Measurements from ENCODE around the gene STARD13.
A peak's percentile ranks its signal among the peaks of the same experiment; 100 is the strongest.

The STARD13 gene

GRCh38 chr13:33213797-33214196 lies 71.8 kb downstream of the STARD13 start:
- H3K27ac ChIP-seq (ENCODE audit: low read length, poor library complexity, severe bottlenecking): peak overlapping the region; percentile 60
- H3K23ac ChIP-seq (ENCODE audit: low read length in 2 of 2): no peak overlapping the region
- no peak overlapping the region for H4K91ac ChIP-seq (ENCODE audit: low read length)
- H3K27me3 ChIP-seq (ENCODE audit: control insufficient read depth in 1 of 2, insufficient read depth in 1 of 2, low read length in 2 of 2): no peaks in the 10 kb centered on the region
- H3K18ac ChIP-seq (ENCODE audit: low read depth in 1 of 2, low read length in 2 of 2): no peak overlapping the region
- H2BK5ac ChIP-seq (ENCODE audit: low read depth, low read length, poor library complexity, severe bottlenecking): no peak overlapping the region
- H3K4me2 ChIP-seq (ENCODE audit: low read length, poor library complexity, severe bottlenecking): no peak overlapping the region
- H3K9me3 ChIP-seq (ENCODE audit: control insufficient read depth, low read length): no peaks in the 10 kb centered on the region
- peak overlapping the region; percentile 75 for H3K9ac ChIP-seq (ENCODE audit: low read length)
- no peak overlapping the region for H3K14ac ChIP-seq (ENCODE audit: low read length in 2 of 2)
- peak overlapping the region; percentile 58 for H2AK5ac ChIP-seq (ENCODE audit: low read length, severe bottlenecking)
- H3K36me3 ChIP-seq (ENCODE audit: control insufficient read depth in 1 of 2, insufficient read depth in 2 of 2, low read depth in 1 of 2, low read length in 2 of 2): peaks cover 2 to 5% of the 10 kb centered on the region in 2 experiments
- H3K79me1 ChIP-seq (replicated peaks; ENCODE audit: low read length, poor library complexity, severe bottlenecking): peaks cover 31% of the 10 kb centered on the region
- peak overlapping the region in 1 of 2 experiments; percentile 47 for H3K4ac ChIP-seq (ENCODE audit: low read depth in 1 of 2, low read length in 2 of 2)
- no peak overlapping the region for H4K8ac ChIP-seq (ENCODE audit: low read length)
- no peak overlapping the region for H2AFZ ChIP-seq (ENCODE audit: low read depth, low read length)
- H2BK15ac ChIP-seq (ENCODE audit: low read depth, poor library complexity, severe bottlenecking): no peak overlapping the region
- DNase-seq: no peak
- no peak overlapping the region for H3K4me3 ChIP-seq (ENCODE audit: insufficient read depth in 1 of 2, low read depth in 1 of 2, low read length in 2 of 2)
- H2BK120ac ChIP-seq (ENCODE audit: low read depth, low read length): no peak overlapping the region
- peaks cover 15% of the 10 kb centered on the region for H3K4me1 ChIP-seq (ENCODE audit: control insufficient read depth, insufficient read depth, low read depth, low read length)
- no peak overlapping the region for H2BK12ac ChIP-seq (ENCODE audit: low read length in 2 of 2)
- 74% methylated on average over 6 of the region's 6 CpGs for WGBS

GRCh38 chr13:33213024-33213768 lies 72.4 kb downstream of the STARD13 start:
- H2BK12ac ChIP-seq (ENCODE audit: low read length in 2 of 2): peak overlapping the region; percentile 28 to 59
- H2AFZ ChIP-seq (ENCODE audit: low read depth, low read length): no peak overlapping the region
- H2AK5ac ChIP-seq (ENCODE audit: low read length, severe bottlenecking): no peak overlapping the region
- no peak for DNase-seq
- peak overlapping the region; percentile 75 for H3K9ac ChIP-seq (ENCODE audit: low read length)
- H3K4me2 ChIP-seq (ENCODE audit: low read length, poor library complexity, severe bottlenecking): no peak overlapping the region
- no peak overlapping the region for H2BK120ac ChIP-seq (ENCODE audit: low read depth, low read length)
- no peak overlapping the region for H3K23ac ChIP-seq (ENCODE audit: low read length in 2 of 2)
- no peaks in the 10 kb centered on the region for H3K9me3 ChIP-seq (ENCODE audit: control insufficient read depth, low read length)
- no peak overlapping the region for H4K91ac ChIP-seq (ENCODE audit: low read length)
- WGBS: 85% methylated on average over 4 of the region's 6 CpGs
- no peak overlapping the region for H2BK15ac ChIP-seq (ENCODE audit: low read depth, poor library complexity, severe bottlenecking)
- no peaks in the 10 kb centered on the region for H3K27me3 ChIP-seq (ENCODE audit: control insufficient read depth in 1 of 2, insufficient read depth in 1 of 2, low read length in 2 of 2)
- peak overlapping the region; percentile 60 for H3K27ac ChIP-seq (ENCODE audit: low read length, poor library complexity, severe bottlenecking)
- H3K36me3 ChIP-seq (ENCODE audit: control insufficient read depth in 1 of 2, insufficient read depth in 2 of 2, low read depth in 1 of 2, low read length in 2 of 2): peaks cover 0 to 2% of the 10 kb centered on the region in 2 experiments
- H3K18ac ChIP-seq (ENCODE audit: low read depth in 1 of 2, low read length in 2 of 2): peak overlapping the region in 1 of 2 experiments; percentile 81
- H3K4ac ChIP-seq (ENCODE audit: low read depth in 1 of 2, low read length in 2 of 2): peak overlapping the region in 1 of 2 experiments; percentile 11
- peaks cover 31% of the 10 kb centered on the region for H3K79me1 ChIP-seq (replicated peaks; ENCODE audit: low read length, poor library complexity, severe bottlenecking)
- H3K14ac ChIP-seq (ENCODE audit: low read length in 2 of 2): no peak overlapping the region
- H4K8ac ChIP-seq (ENCODE audit: low read length): no peak overlapping the region
- no peak overlapping the region for H3K4me3 ChIP-seq (ENCODE audit: insufficient read depth in 1 of 2, low read depth in 1 of 2, low read length in 2 of 2)
- peaks cover 13% of the 10 kb centered on the region for H3K4me1 ChIP-seq (ENCODE audit: control insufficient read depth, insufficient read depth, low read depth, low read length)
- H2BK5ac ChIP-seq (ENCODE audit: low read depth, low read length, poor library complexity, severe bottlenecking): no peak overlapping the region

DNA sequence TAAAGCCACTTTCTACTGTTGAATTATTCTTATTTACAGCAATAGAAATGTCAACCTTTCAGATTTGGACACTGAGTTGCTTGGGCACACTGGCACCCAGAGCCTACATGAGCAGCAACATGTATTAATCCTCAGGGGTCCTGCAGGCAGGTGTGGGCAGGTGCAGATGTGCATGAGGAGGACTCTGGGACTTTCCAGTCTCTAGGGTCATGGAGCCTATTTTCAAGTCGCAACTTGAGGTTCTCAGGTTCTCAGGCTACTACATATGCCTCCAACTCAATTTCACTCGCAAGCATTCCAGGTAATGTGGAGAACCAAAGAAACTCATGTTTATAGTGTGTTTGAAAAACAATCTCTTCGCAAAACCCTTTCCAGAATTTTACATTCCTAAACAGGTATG lies 73.2 kb downstream of the STARD13 start:
- Histone ChIP-seq H2BK120ac (ENCODE audit: low read depth, low read length) (no peak overlapping the region), H3K23ac (ENCODE audit: low read length in 2 of 2) (no peak overlapping the region), H4K91ac (ENCODE audit: low read length) (no peak overlapping the region), H2BK12ac (ENCODE audit: low read length in 2 of 2) (no peak overlapping the region), H3K27ac (ENCODE audit: low read length, poor library complexity, severe bottlenecking) (no peak overlapping the region), H3K9me3 (ENCODE audit: control insufficient read depth, low read length) (no peaks in the 10 kb centered on the region), H2BK15ac (ENCODE audit: low read depth, poor library complexity, severe bottlenecking) (no peak overlapping the region), H2AFZ (ENCODE audit: low read depth, low read length) (no peak overlapping the region), H3K79me1 (replicated peaks; ENCODE audit: low read length, poor library complexity, severe bottlenecking) (peaks cover 36% of the 10 kb centered on the region), H3K27me3 (ENCODE audit: control insufficient read depth in 1 of 2, insufficient read depth in 1 of 2, low read length in 2 of 2) (no peaks in the 10 kb centered on the region), H3K36me3 (ENCODE audit: control insufficient read depth in 1 of 2, insufficient read depth in 2 of 2, low read depth in 1 of 2, low read length in 2 of 2) (peaks cover 0 to 2% of the 10 kb centered on the region in 2 experiments), H3K4me1 (ENCODE audit: control insufficient read depth, insufficient read depth, low read depth, low read length) (peaks cover 11% of the 10 kb centered on the region), H3K4me3 (ENCODE audit: insufficient read depth in 1 of 2, low read depth in 1 of 2, low read length in 2 of 2) (no peak overlapping the region), H3K18ac (ENCODE audit: low read depth in 1 of 2, low read length in 2 of 2) (no peak overlapping the region), H3K14ac (ENCODE audit: low read length in 2 of 2) (no peak overlapping the region), H2BK5ac (ENCODE audit: low read depth, low read length, poor library complexity, severe bottlenecking) (no peak overlapping the region), H4K8ac (ENCODE audit: low read length) (no peak overlapping the region), H3K4ac (ENCODE audit: low read depth in 1 of 2, low read length in 2 of 2) (no peak overlapping the region), H2AK5ac (ENCODE audit: low read length, severe bottlenecking) (no peak overlapping the region), H3K4me2 (ENCODE audit: low read length, poor library complexity, severe bottlenecking) (no peak overlapping the region), H3K9ac (ENCODE audit: low read length) (no peak overlapping the region)
- no peak for DNase-seq
- 100% methylated on average over 2 of the region's 3 CpGs for WGBS

DNA sequence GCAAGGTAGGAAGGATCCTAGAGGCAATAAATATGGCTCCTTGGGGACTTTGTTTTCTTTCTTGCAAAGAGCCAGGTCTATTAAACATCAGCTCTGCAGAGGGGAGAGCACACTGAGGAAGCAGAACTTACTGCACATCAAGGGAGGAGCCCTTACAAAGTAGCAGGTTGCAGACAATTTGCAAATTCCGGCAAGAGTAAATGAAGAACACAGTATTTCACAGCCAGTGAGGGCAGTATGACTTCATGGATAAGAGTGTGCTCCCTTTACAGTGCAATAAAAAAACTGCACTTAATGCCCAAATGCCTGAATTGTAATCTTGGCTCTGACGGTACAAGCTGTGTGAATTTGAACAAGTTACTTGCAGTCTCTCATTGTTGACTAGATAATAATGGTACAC lies 75.5 kb downstream of the STARD13 start:
- Histone ChIP-seq H3K4me1 (ENCODE audit: control insufficient read depth, insufficient read depth, low read depth, low read length) (peaks cover 10% of the 10 kb centered on the region), H3K14ac (ENCODE audit: low read length in 2 of 2) (no peak overlapping the region), H2BK5ac (ENCODE audit: low read depth, low read length, poor library complexity, severe bottlenecking) (no peak overlapping the region), H3K36me3 (ENCODE audit: control insufficient read depth in 1 of 2, insufficient read depth in 2 of 2, low read depth in 1 of 2, low read length in 2 of 2) (peaks cover 0 to 2% of the 10 kb centered on the region in 2 experiments), H2BK12ac (ENCODE audit: low read length in 2 of 2) (no peak overlapping the region), H3K9ac (ENCODE audit: low read length) (no peak overlapping the region), H3K27me3 (ENCODE audit: control insufficient read depth in 1 of 2, insufficient read depth in 1 of 2, low read length in 2 of 2) (no peaks in the 10 kb centered on the region), H3K79me1 (replicated peaks; ENCODE audit: low read length, poor library complexity, severe bottlenecking) (peaks cover 37% of the 10 kb centered on the region), H3K23ac (ENCODE audit: low read length in 2 of 2) (no peak overlapping the region), H4K91ac (ENCODE audit: low read length) (no peak overlapping the region), H3K27ac (ENCODE audit: low read length, poor library complexity, severe bottlenecking) (no peak overlapping the region), H2AK5ac (ENCODE audit: low read length, severe bottlenecking) (no peak overlapping the region), H3K4me3 (ENCODE audit: insufficient read depth in 1 of 2, low read depth in 1 of 2, low read length in 2 of 2) (no peak overlapping the region), H3K4me2 (ENCODE audit: low read length, poor library complexity, severe bottlenecking) (no peak overlapping the region), H2AFZ (ENCODE audit: low read depth, low read length) (no peak overlapping the region), H3K9me3 (ENCODE audit: control insufficient read depth, low read length) (no peaks in the 10 kb centered on the region), H4K8ac (ENCODE audit: low read length) (no peak overlapping the region), H2BK120ac (ENCODE audit: low read depth, low read length) (no peak overlapping the region), H3K18ac (ENCODE audit: low read depth in 1 of 2, low read length in 2 of 2) (peak overlapping the region in 1 of 2 experiments; percentile 70), H2BK15ac (ENCODE audit: low read depth, poor library complexity, severe bottlenecking) (no peak overlapping the region), H3K4ac (ENCODE audit: low read depth in 1 of 2, low read length in 2 of 2) (no peak overlapping the region)
- 89% methylated on average over 1 of the region's 2 CpGs for WGBS
- no peak for DNase-seq
